Endothelial cell of umbilical vein (primary cell): ENCODE data around the gene ABHD18. TPM values are rescaled to one million over a fixed set of nuclear protein-coding genes. Genes with fewer than 3 reads are reported as not detected.

Experiments used
- BruUV-seq: library from RNA; stranded (reverse); fragments of 400-500 nt; replicated peaks from 2 replicates; lab custom pipeline; 2021; lab: Mats Ljungman, UMichigan
- CTCF ChIA-PET: fragments of 300-600, 350-600 bp; sonication (Branson Sonifier 250); formaldehyde crosslinking; loops from one replicate; lab custom pipeline; 2021; ENCODE audit warnings: antibody characterized with exemption, inconsistent platforms; lab: Charles Lee
- POLR2A ChIA-PET: fragments of 300-600, 350-600 bp; sonication (Branson Sonifier 250); formaldehyde crosslinking; loops from one replicate; lab custom pipeline; 2021; ENCODE audit warnings: antibody characterized with exemption, inconsistent platforms; lab: Charles Lee
- DNase-seq: peaks from one replicate; pipeline ENCODE4 v3.0.0-alpha.2; 2011; ENCODE audit warnings: low read depth, low spot score
- FAIRE-seq: peaks from 2 replicates; lab custom pipeline; 2011; peaks lifted over from hg19 to GRCh38; lab: Jason Lieb, UNC
- H2AFZ ChIP-seq: 2 replicates; pipeline ENCODE4 v1.6.0; 2012; ENCODE audit warnings: low read depth, low read length, control low read depth, inconsistent platforms
- H3K27ac ChIP-seq: 2 replicates; pipeline ENCODE4 v1.5.1; 2011; ENCODE audit warnings: low read depth, mild to moderate bottlenecking, control low read depth, low read length, moderate library complexity; ENCODE audit not compliant: insufficient read depth
- H3K27me3 ChIP-seq, 2 experiments: 2 replicates each; pipeline versions ENCODE4 v1.6.0 to v1.6.1; 2011; ENCODE audit warnings: low read length in 2 of 2, mixed read lengths in 1 of 2; ENCODE audit not compliant: control insufficient read depth in 2 of 2, insufficient read depth in 2 of 2
- H3K36me3 ChIP-seq, 2 experiments: 2 replicates in 1 of 2; 3 replicates in 1 of 2; pipeline ENCODE4 v1.5.1; 2011; ENCODE audit warnings: low read length in 2 of 2, mild to moderate bottlenecking in 1 of 2, moderate library complexity in 1 of 2; ENCODE audit not compliant: control insufficient read depth in 2 of 2, insufficient read depth in 2 of 2; ENCODE audit errors: extremely low read depth in 1 of 2
- H3K4me1 ChIP-seq: 3 replicates; pipeline ENCODE4 v1.5.1; 2011; ENCODE audit warnings: mild to moderate bottlenecking, low read length; ENCODE audit not compliant: control insufficient read depth, insufficient read depth; ENCODE audit errors: extremely low read depth
- H3K4me2 ChIP-seq: 2 replicates; pipeline ENCODE4 v1.6.1; 2011; ENCODE audit warnings: low read length, control low read depth, mixed read lengths; ENCODE audit not compliant: insufficient read depth
- H3K4me3 ChIP-seq, 3 experiments: fragments of 200-600 bp in 1 of 3; sonication (generic), shearing (Covaris generic) in 1 of 3; replicated peaks in 1 of 3; 2 replicates each; pipeline ENCODE4 v1.5.1; 2011 to 2016; ENCODE audit warnings: control low read depth in 3 of 3, low read length in 3 of 3, mild to moderate bottlenecking in 2 of 3, inconsistent platforms in 1 of 3, low read depth in 1 of 3, moderate library complexity in 1 of 3; ENCODE audit not compliant: insufficient read depth in 1 of 3
- H3K79me2 ChIP-seq: 2 replicates; pipeline ENCODE4 v1.6.0; 2012; ENCODE audit warnings: low read length, inconsistent platforms; ENCODE audit not compliant: control insufficient read depth, insufficient read depth
- H3K9ac ChIP-seq: replicated peaks from 2 replicates; pipeline ENCODE3; 2011; ENCODE audit warnings: low read length, control low read depth; ENCODE audit not compliant: insufficient read depth; ENCODE audit errors: extremely low read depth
- H3K9me1 ChIP-seq: replicated peaks from 3 replicates; pipeline ENCODE4 v1.6.0; 2011; ENCODE audit warnings: mild to moderate bottlenecking, low read length; ENCODE audit not compliant: control insufficient read depth, insufficient read depth; ENCODE audit errors: extremely low read depth
- H3K9me3 ChIP-seq: replicated peaks from 2 replicates; pipeline ENCODE4 v1.5.1; 2012; ENCODE audit warnings: low read length, inconsistent platforms; ENCODE audit not compliant: control insufficient read depth, insufficient read depth
- H4K20me1 ChIP-seq: replicated peaks from 2 replicates; pipeline ENCODE3; 2011; ENCODE audit warnings: mild to moderate bottlenecking, low read length; ENCODE audit not compliant: control insufficient read depth, insufficient read depth; ENCODE audit errors: extremely low read depth
- CTCF ChIP-seq, 2 donors: IDR thresholded peaks; 1 replicate in 1 of 2; 2 replicates in 1 of 2; pipeline ENCODE4 v1.5.1; 2011; ENCODE audit warnings: low read length in 2 of 2, mild to moderate bottlenecking in 2 of 2, moderate library complexity in 2 of 2, control low read depth in 1 of 2, inconsistent platforms in 1 of 2, low read depth in 1 of 2; ENCODE audit not compliant: insufficient read depth in 1 of 2; ENCODE audit errors: extremely low read depth in 1 of 2
- EZH2 ChIP-seq: IDR thresholded peaks from 2 replicates; pipeline ENCODE4 v1.6.1; 2012; ENCODE audit warnings: borderline replicate concordance, low read depth, mild to moderate bottlenecking, moderate library complexity, low read length, inconsistent platforms; ENCODE audit not compliant: severe bottlenecking
- GATA2 ChIP-seq: IDR thresholded peaks from 2 replicates; pipeline ENCODE4 v1.7.0; 2011; ENCODE audit warnings: low read depth, mild to moderate bottlenecking, moderate library complexity, mixed read lengths, low read length; ENCODE audit not compliant: insufficient read length, insufficient read depth
- JUN ChIP-seq: IDR thresholded peaks from 2 replicates; pipeline ENCODE4 v1.6.1; 2011; ENCODE audit warnings: borderline replicate concordance, low read depth; ENCODE audit not compliant: insufficient read length, insufficient read depth
- MAX ChIP-seq: IDR thresholded peaks from 2 replicates; pipeline ENCODE4 v1.6.1; 2011; ENCODE audit not compliant: insufficient read depth, insufficient read length
- MYC ChIP-seq: IDR thresholded peaks from one replicate; pipeline ENCODE4 v1.6.1; 2011; ENCODE audit warnings: mild to moderate bottlenecking, low read depth, low read length
- POLR2A ChIP-seq: IDR thresholded peaks from 2 replicates; pipeline ENCODE4 v1.6.1; 2012; ENCODE audit warnings: low read depth, mild to moderate bottlenecking, control low read depth, low read length
- POLR2AphosphoS5 ChIP-seq: IDR thresholded peaks from 2 replicates; pipeline ENCODE4 v1.6.1; 2012; ENCODE audit warnings: low read depth, mild to moderate bottlenecking, control low read depth, low read length, moderate library complexity; ENCODE audit not compliant: insufficient read depth
- dilution Hi-C: fragments of 300-500 bp; cut with MboI; formaldehyde crosslinking; loops from one replicate; pipeline ENCODE4 v1.15.0; 2019; ENCODE audit warnings: low sequenced_read_pairs; ENCODE audit not compliant: extremely low pct_ligation_motif_present
- intact Hi-C: fragments of 100-400 bp; cut with micrococcal nuclease; formaldehyde crosslinking; loops from one replicate; pipeline ENCODE4 v1.10.0; 2022
- polyA plus RNA-seq, 4 experiments: library from polyadenylated mRNA; depleted of rRNA in 3 of 4; stranded (reverse) in 3 of 4; unstranded in 1 of 4; fragments of >200 nt; gene quantifications; 2 replicates each; pipeline versions ENCODE4 v1.2.1 to v1.2.3, GENCODE V29; 2011 to 2012; ENCODE audit warnings: missing spikeins in 1 of 4
- total RNA-seq: library from RNA; stranded (reverse); gene quantifications from 2 replicates; pipeline ENCODE4 v1.2.3, GENCODE V29; 2021

ABHD18 gene
- total and polyA plus RNA-seq, 2 donors (not counting 3 experiments of a cell fraction or from before 2014, with no cell fraction given): 2.4 to 9.1 TPM

GRCh38 chr4:128006592-128006991 lies 41.4 kb downstream of the ABHD18 start:
- Histone ChIP-seq H3K4me2 (no peak overlapping the region), H3K79me2 (no peaks in the 10 kb centered on the region), H3K27ac (no peak overlapping the region), H3K9me1 (no peaks in the 10 kb centered on the region), H3K4me1 (no peaks in the 10 kb centered on the region), H2AFZ (no peak overlapping the region), H3K4me3 (no peak overlapping the region), H3K9me3 (no peaks in the 10 kb centered on the region), H3K27me3 (no peaks in the 10 kb centered on the region), H3K9ac (no peak overlapping the region), H4K20me1 (no peaks in the 10 kb centered on the region), H3K36me3 (peaks cover 0 to 3% of the 10 kb centered on the region in 2 experiments)
- ChIA-PET CTCF (interaction anchor here (1.2 kb wide), 3 partner anchors 9 to 62 kb away, joined by 3 read pairs; no protein-coding TSS in a partner anchor), POLR2A (no interaction called here)
- FAIRE-seq (no peak), DNase-seq (no peak)
- dilution Hi-C loops: no loop called here
- TF ChIP-seq JUN (no peak), GATA2 (no peak), CTCF (IDR thresholded peaks at IDR 0.05; ENCODE audit: extremely low read depth in 1 of 2, insufficient read depth in 1 of 2, low read depth in 1 of 2, low read length in 2 of 2) (no peak), EZH2 (no peak), MYC (no peak)
- intact Hi-C loops: no loop called here
- BruUV-seq: no TSS peak

GRCh38 chr4:128009428-128009827 lies 44.2 kb downstream of the ABHD18 start:
- no TSS peak for BruUV-seq
- FAIRE-seq: no peak

More at GRCh38 chr4:128009428-128009827, 44.2 kb downstream of the ABHD18 start:
- Histone ChIP-seq H3K4me1 (no peaks in the 10 kb centered on the region), H3K27ac (no peak overlapping the region), H3K4me3 (no peak overlapping the region), H3K9ac (no peak overlapping the region), H2AFZ (no peak overlapping the region), H3K79me2 (no peaks in the 10 kb centered on the region), H3K9me3 (no peaks in the 10 kb centered on the region), H3K36me3 (peaks cover 0 to 3% of the 10 kb centered on the region in 2 experiments), H4K20me1 (no peaks in the 10 kb centered on the region), H3K4me2 (no peak overlapping the region), H3K27me3 (no peaks in the 10 kb centered on the region), H3K9me1 (no peaks in the 10 kb centered on the region)
- intact Hi-C loops (no loop called here), dilution Hi-C loops (no loop called here)
- ChIA-PET POLR2A (no interaction called here), CTCF (no interaction called here)
- DNase-seq: no peak
- TF ChIP-seq MAX: no peak
- no peak for TF ChIP-seq JUN
- TF ChIP-seq MYC: no peak
- TF ChIP-seq EZH2: no peak
- no peak for TF ChIP-seq POLR2AphosphoS5
- no peak for TF ChIP-seq POLR2A
- TF ChIP-seq CTCF (IDR thresholded peaks at IDR 0.05; ENCODE audit: extremely low read depth in 1 of 2, insufficient read depth in 1 of 2, low read depth in 1 of 2, low read length in 2 of 2): no peak
- TF ChIP-seq GATA2: no peak
